Muscle of leg (tissue), 11 donors: ENCODE results near the gene ARMH3. TPM values are rescaled to one million over a fixed set of nuclear protein-coding genes. Genes with fewer than 3 reads are reported as not detected.
A peak's percentile ranks its signal among the peaks of the same experiment; 100 is the strongest.

Source experiments
- DNase-seq: peaks from one replicate; pipeline ENCODE4 v3.0.0; 2013
- H3K27ac ChIP-seq: one replicate; pipeline ENCODE4 v1.5.1; 2013; ENCODE audit warnings: mild to moderate bottlenecking, low read length, control low read depth
- H3K27me3 ChIP-seq: one replicate; pipeline ENCODE4 v1.6.1; 2013; ENCODE audit warnings: low read length; ENCODE audit not compliant: control insufficient read depth, insufficient read depth
- H3K36me3 ChIP-seq: one replicate; pipeline ENCODE4 v1.6.1; 2013; ENCODE audit warnings: low read length; ENCODE audit not compliant: control insufficient read depth, insufficient read depth
- H3K4me1 ChIP-seq: one replicate; pipeline ENCODE4 v1.6.1; 2013; ENCODE audit warnings: low read length; ENCODE audit not compliant: control insufficient read depth, insufficient read depth
- H3K4me3 ChIP-seq: one replicate; pipeline ENCODE4 v1.5.1; 2013; ENCODE audit warnings: low read length, control low read depth
- H3K9me3 ChIP-seq: replicated peaks from 2 replicates; pipeline ENCODE4 v1.6.1; 2013; ENCODE audit warnings: low read depth, low read length; ENCODE audit not compliant: control insufficient read depth
- WGBS: methylation state at CpG from one replicate; pipeline ENCODE4 v1.1.5; 2013; ENCODE audit warnings: missing lambda C conversion rate; ENCODE audit not compliant: insufficient coverage; 5-methylcytosine and 5-hydroxymethylcytosine counted together
- polyA plus RNA-seq, 8 donors: library from polyadenylated mRNA; unstranded; fragments of 120-200 nt; gene quantifications; one replicate each; pipeline versions ENCODE4 v1.2.1 to v1.2.3, GENCODE V29; 2013; ENCODE audit warnings: inconsistent platforms in 1 of 8, low replicate concordance in 1 of 8; ENCODE audit not compliant: insufficient read length in 8 of 8, insufficient read depth in 1 of 8
- total RNA-seq: library from RNA; stranded (reverse); fragments of 120-200 nt; gene quantifications from one replicate; pipeline ENCODE4 v1.2.4, GENCODE V29; 2013

The ARMH3 gene
- total and polyA plus RNA-seq, 9 donors, result 7.1 to 17.0 (median 12.7) TPM

- Histone ChIP-seq H3K27ac (no peak overlapping the region), H3K4me1 (no peaks in the 10 kb centered on the region), H3K27me3 (no peaks in the 10 kb centered on the region), H3K4me3 (no peak overlapping the region), H3K9me3 (no peaks in the 10 kb centered on the region), H3K36me3 (no peaks in the 10 kb centered on the region)
- no peak for DNase-seq
These were observed 132.7 kb downstream of the ARMH3 start for GRCh38 chr10:101923256-101923655.

GRCh38 chr10:101922846-101923245 lies 133.1 kb downstream of the ARMH3 start:
- Histone ChIP-seq H3K36me3 (no peaks in the 10 kb centered on the region), H3K27ac (no peak overlapping the region), H3K27me3 (no peaks in the 10 kb centered on the region), H3K4me3 (no peak overlapping the region), H3K4me1 (no peaks in the 10 kb centered on the region), H3K9me3 (no peaks in the 10 kb centered on the region)
- DNase-seq, result no peak
- WGBS, result no CpG with 5 or more reads among the region's 2 CpGs

GRCh38 chr10:101920546-101920945 lies 135.4 kb downstream of the ARMH3 start:
- H3K27ac ChIP-seq, result no peak overlapping the region
- no peaks in the 10 kb centered on the region for H3K9me3 ChIP-seq
- DNase-seq, result no peak
- H3K27me3 ChIP-seq, result no peaks in the 10 kb centered on the region
- no peaks in the 10 kb centered on the region for H3K36me3 ChIP-seq
- no peaks in the 10 kb centered on the region for H3K4me1 ChIP-seq
- no peak overlapping the region for H3K4me3 ChIP-seq

DNA sequence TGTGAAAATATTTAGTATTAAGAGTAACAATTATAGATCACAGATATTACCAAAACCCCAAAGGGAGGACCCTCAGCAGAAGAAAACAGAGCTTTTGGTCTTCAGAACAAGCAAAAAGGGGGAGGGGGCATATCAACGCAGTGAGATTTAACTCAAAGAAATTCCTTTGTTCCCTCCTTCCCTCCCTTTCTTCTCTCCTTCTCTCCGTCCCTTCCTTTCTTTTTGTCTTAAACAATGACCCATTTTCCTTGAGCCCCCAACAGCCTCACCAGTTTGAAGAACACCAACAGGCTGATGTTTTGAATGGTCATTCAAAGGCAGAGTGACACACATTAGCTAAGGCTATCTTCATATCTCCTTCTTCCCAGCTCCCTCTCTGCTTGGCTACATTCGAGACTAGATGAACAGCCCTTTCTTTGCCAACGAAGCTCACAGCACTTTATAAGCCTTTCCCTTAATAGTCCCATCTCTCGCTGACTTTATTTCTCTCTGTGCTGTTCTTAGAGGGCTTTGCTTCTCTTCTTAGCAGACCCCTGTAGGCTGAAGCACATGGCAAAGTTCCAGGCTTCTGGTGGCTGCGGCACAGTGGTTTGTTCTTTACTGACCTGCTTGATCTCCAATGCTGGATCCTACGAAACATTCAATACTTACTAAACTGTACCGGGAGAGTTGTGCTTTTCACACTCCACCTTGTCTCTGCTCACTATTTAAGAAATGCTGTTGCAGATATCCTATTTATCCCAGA lies 136.8 kb downstream of the ARMH3 start:
- DNase-seq, result no peak
- Histone ChIP-seq H3K36me3 (no peaks in the 10 kb centered on the region), H3K4me3 (no peak overlapping the region), H3K9me3 (no peaks in the 10 kb centered on the region), H3K4me1 (no peaks in the 10 kb centered on the region), H3K27ac (no peak overlapping the region), H3K27me3 (no peaks in the 10 kb centered on the region)
- 82% methylated on average over 7 of the region's 8 CpGs for WGBS

DNA sequence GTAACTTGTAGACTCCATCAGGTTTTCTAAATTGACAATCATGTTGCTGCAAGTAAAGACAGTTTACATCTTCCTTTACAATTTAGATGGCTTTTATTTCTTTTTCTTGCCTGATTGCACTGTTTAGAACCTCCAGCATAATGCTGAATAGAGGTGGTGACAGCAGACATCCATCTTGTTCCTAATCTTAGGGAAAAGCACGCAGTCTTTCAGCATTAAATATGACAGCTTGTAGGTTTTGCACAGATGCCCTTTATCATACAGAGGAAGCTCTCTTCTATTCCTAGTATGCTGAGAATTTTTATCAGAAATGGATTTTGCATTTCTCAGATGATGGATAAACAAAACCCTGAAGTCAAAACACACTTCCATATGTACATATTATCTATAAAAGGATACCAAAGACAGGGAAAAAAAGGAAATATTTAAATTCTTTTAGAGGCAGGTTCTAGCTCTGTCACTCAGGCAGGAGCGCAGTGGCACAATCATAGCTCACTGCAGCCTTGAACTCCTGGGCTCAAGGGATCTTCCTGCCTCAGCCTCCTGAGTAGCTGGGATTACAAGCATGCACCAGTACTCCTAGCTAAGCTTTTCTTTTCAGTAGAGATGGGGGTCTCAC lies 143.3 kb downstream of the ARMH3 start:
- no peaks in the 10 kb centered on the region for H3K27me3 ChIP-seq
- DNase-seq, result no peak
- WGBS, result 88% methylated on average over 1 of the region's 2 CpGs
- H3K4me1 ChIP-seq, result no peaks in the 10 kb centered on the region
- no peak overlapping the region for H3K27ac ChIP-seq
- H3K4me3 ChIP-seq, result no peak overlapping the region
- no peaks in the 10 kb centered on the region for H3K9me3 ChIP-seq
- H3K36me3 ChIP-seq, result no peaks in the 10 kb centered on the region

GRCh38 chr10:101906586-101907183 lies 149.3 kb downstream of the ARMH3 start:
- no peak overlapping the region for H3K27ac ChIP-seq
- no CpG with 5 or more reads among the region's 4 CpGs for WGBS

GRCh38 chr10:101905251-101905650 lies 150.7 kb downstream of the ARMH3 start:
- WGBS, result no CpG with 5 or more reads among the region's 2 CpGs
- Histone ChIP-seq H3K27ac (no peak overlapping the region), H3K9me3 (no peaks in the 10 kb centered on the region), H3K27me3 (no peaks in the 10 kb centered on the region), H3K4me1 (peaks cover 16% of the 10 kb centered on the region), H3K36me3 (peaks cover 3% of the 10 kb centered on the region), H3K4me3 (no peak overlapping the region)
- no peak for DNase-seq

More at GRCh38 chr10:101906586-101907183, 149.3 kb downstream of the ARMH3 start:
- Histone ChIP-seq H3K4me1 (peaks cover 16% of the 10 kb centered on the region), H3K27me3 (no peaks in the 10 kb centered on the region), H3K36me3 (peaks cover 3% of the 10 kb centered on the region), H3K4me3 (no peak overlapping the region), H3K9me3 (no peaks in the 10 kb centered on the region)
- no peak for DNase-seq

- WGBS, result 70% methylated on average over 3 of the region's 7 CpGs
- peak; percentile 88 for DNase-seq
These were observed 152.0 kb downstream of the ARMH3 start for GRCh38 chr10:101903827-101904550.

DNA sequence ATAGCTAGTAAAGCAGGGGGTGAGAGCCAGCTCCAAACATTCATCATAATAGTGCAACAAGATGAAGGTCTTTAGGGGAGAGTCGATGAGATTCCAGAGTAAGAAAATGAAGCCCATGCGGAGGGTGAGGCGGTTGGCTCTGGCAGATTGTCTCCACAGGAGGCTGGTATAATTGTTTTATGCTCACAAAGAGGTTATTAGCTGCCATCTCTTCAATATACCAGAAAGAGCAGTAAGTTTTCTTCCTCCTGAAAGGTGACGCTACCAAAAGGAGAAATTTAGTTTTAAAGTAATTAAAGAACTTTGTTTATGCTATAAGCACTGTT lies 153.2 kb downstream of the ARMH3 start:
- peaks cover 3% of the 10 kb centered on the region for H3K36me3 ChIP-seq
- no peaks in the 10 kb centered on the region for H3K9me3 ChIP-seq
- DNase-seq, result no peak
- no peak overlapping the region for H3K27ac ChIP-seq
- H3K27me3 ChIP-seq, result no peaks in the 10 kb centered on the region
- no CpG with 5 or more reads among the region's 4 CpGs for WGBS
- peaks cover 16% of the 10 kb centered on the region for H3K4me1 ChIP-seq
- H3K4me3 ChIP-seq, result no peak overlapping the region

More at GRCh38 chr10:101903827-101904550, 152.0 kb downstream of the ARMH3 start:
- H3K27ac ChIP-seq, result peak overlapping the region; percentile 67
- H3K9me3 ChIP-seq, result no peaks in the 10 kb centered on the region
- peaks cover 16% of the 10 kb centered on the region for H3K4me1 ChIP-seq
- H3K36me3 ChIP-seq, result peaks cover 3% of the 10 kb centered on the region
- H3K27me3 ChIP-seq, result no peaks in the 10 kb centered on the region
- H3K4me3 ChIP-seq, result no peak overlapping the region
